Fibroblast of mammary gland (primary cell): ENCODE measurements around the gene SEPTIN7.

Source experiments
- DNase-seq: peaks from one replicate; pipeline ENCODE4 v3.0.0-alpha.2; 2010; ENCODE audit warnings: low read depth
- H3K4me3 ChIP-seq: 2 replicates; pipeline ENCODE4 v1.5.1; 2011; ENCODE audit warnings: low read depth, mild to moderate bottlenecking, low read length, moderate library complexity; ENCODE audit not compliant: control insufficient read depth
- TF ChIP-seq, protein P1 (sequence below): conservative IDR thresholded peaks from 2 replicates; pipeline ENCODE4 v1.5.1; 2011; ENCODE audit warnings: low read depth, low read length, inconsistent platforms; ENCODE audit not compliant: control insufficient read depth, insufficient read depth

Gene SEPTIN7

DNA sequence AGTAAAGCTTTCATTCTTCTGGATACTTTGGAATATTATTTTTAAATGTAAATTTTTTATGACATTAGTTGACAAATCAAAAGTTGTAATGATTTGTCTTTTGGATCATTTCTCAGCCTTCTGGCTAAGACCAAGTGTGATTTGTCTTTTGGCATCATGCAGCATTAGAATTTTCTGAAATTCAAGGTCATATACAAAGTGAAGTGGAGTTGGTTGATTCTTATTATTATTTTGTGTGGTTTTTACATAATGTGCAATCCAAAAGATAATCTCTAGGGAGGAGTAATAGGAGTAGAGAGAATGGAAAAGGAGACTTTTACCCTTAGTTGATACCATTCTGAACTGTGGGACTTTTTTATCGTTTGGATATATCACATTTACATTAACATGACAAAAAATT, 24.2 kb upstream of the SEPTIN7 start:
- no peak for DNase-seq
- TF ChIP-seq, protein P1, sequence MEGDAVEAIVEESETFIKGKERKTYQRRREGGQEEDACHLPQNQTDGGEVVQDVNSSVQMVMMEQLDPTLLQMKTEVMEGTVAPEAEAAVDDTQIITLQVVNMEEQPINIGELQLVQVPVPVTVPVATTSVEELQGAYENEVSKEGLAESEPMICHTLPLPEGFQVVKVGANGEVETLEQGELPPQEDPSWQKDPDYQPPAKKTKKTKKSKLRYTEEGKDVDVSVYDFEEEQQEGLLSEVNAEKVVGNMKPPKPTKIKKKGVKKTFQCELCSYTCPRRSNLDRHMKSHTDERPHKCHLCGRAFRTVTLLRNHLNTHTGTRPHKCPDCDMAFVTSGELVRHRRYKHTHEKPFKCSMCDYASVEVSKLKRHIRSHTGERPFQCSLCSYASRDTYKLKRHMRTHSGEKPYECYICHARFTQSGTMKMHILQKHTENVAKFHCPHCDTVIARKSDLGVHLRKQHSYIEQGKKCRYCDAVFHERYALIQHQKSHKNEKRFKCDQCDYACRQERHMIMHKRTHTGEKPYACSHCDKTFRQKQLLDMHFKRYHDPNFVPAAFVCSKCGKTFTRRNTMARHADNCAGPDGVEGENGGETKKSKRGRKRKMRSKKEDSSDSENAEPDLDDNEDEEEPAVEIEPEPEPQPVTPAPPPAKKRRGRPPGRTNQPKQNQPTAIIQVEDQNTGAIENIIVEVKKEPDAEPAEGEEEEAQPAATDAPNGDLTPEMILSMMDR, result no peak
- H3K4me3 ChIP-seq, result no peak overlapping the region

DNA sequence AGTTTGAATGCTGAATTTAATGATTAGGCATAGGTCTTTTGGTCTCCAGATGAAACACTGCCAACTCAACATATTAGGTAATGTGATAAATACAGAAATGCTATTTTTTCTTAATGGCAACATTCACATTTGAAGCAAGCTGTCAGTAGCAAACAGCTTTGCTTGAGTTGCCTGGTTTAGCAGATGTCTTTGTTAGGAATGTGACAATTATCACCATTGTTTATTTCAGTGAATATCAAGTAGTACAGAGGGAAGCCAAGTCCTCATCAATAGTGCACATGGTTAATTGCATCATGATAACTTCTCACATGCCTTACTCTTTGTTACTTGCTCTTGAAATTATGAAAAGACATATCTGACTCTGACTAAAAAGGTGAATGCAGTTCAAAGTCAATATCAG, 23.7 kb upstream of the SEPTIN7 start:
- no peak for DNase-seq
- TF ChIP-seq, protein P1, result no peak
- no peak overlapping the region for H3K4me3 ChIP-seq

DNA sequence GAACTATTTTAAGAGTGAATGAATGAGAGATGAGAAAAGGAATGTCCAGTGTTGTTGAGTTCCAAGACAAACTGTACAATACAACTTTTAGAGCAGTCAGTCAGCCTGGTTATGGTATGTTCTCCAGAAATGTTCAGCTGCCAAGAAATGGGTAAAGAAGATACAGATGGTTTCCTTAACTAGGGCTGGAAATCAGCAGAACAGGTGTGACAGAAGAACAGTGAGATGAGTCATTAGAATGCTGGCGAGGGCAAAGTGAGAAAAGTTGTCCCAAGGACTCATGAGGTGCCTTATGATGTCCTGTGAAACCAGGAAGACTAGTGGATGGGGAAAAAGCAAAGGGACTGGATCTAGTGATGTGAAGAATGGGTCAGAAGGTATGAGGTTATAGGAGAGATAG, 20.8 kb upstream of the SEPTIN7 start:
- DNase-seq, result no peak
- TF ChIP-seq, protein P1, result no peak
- H3K4me3 ChIP-seq, result no peak overlapping the region

DNA sequence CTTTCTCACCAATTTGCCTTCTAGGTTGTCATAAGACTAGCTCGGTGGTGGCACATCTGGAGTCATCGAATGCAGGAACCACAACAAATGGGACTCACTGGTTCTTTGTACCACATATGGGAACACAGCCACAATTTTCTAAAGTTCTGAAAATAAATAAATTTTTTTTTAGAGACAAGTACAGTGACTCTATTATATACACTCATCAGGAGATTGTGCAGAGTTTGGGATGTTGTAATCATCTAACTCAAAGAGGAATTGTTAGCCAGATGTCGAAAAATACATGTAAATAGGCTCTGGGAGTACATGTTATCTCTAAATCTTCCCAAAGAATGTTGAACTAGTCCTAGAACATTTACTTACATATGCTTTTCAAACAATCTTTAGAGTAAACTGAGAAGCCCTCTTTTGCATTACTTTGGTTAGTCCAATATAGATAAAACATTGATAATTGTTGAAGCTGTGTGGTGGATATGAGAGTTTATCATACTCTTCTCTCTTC, 19.6 kb upstream of the SEPTIN7 start:
- TF ChIP-seq, protein P1, result no peak
- DNase-seq, result peak; percentile 19
- H3K4me3 ChIP-seq, result no peak overlapping the region

DNA sequence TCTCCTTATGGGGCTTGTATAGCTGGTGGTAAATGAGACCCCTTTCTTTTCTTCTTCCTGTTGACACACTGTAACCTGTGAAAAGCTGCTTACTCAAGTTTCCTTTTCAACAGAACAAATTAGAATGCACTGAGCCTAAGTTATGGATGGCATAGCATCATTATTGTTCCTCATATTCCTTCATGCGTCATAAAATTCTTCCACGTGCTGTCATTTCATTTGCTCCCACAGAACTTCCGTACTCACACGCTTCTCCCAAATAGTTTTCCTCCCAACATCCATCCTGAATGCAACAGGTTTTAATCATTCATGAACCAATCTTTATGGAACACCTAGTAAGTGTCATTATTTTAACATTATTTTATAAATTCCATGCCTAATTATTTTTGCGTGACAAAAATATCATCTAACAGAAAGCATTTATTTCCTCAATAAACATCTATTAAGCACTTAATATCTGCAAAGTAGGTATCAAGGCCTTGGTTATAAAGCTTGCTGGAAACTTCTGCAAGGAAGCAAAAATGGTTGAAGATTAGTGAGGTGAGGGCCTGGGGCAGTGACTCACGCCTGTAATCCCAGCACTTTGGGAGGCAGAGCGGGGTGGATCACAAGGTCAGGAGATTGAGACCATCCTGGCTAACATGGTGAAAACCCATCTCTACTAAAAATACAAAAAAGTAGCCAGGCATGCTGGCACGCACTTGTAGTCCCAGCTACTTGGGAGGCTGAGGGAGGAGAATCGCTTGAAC, 18.9 kb upstream of the SEPTIN7 start:
- DNase-seq, result no peak
- no peak overlapping the region for H3K4me3 ChIP-seq
- TF ChIP-seq, protein P1, result no peak

DNA sequence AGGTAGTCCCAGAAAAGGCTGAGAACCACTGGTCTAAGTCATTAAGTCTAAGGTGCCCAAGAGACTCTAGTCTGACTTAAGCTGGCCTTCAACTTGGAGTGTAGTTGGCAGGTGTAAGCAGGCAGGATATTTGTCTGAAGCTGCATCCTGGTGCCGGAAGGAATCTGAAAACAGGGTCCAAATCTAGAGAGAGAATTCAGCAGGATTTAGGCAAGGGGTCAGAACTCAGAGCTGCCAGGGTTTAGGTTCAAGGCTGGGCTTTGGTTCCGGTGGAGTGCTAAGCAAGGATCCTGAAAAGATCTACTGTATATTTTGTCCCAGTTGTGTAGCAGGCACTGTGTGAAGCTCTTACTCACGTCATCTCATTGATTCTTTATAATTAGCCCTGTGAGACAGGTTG, 16.5 kb upstream of the SEPTIN7 start:
- TF ChIP-seq, protein P1, result no peak
- H3K4me3 ChIP-seq, result no peak overlapping the region
- DNase-seq, result no peak
